A549 (cell line): ENCODE measurements around the gene SEC62. TPM values are rescaled to one million over a fixed set of nuclear protein-coding genes. Genes with fewer than 3 reads are reported as not detected.
A peak's percentile ranks its signal among the peaks of the same experiment; 100 is the strongest.

ENCODE experiments used
- ATAC-seq, 2 experiments: fragments of 200-7000 bp in 1 of 2; fragments of >200 bp in 1 of 2; cut with Nextera tagmentation in 1 of 2; cut with Tn5 transposase in 1 of 2; 3 replicates each; pipeline versions ENCODE4 v1.8.0 to v1.9.1; 2018 to 2020; ENCODE audit warnings: mild to moderate bottlenecking in 1 of 2, moderate library complexity in 1 of 2
- CTCF ChIA-PET: fragments of 300-600 bp; sonication (Branson Sonifier 250); formaldehyde crosslinking; extraction: SDS; loops from one replicate; lab custom pipeline; 2021; ENCODE audit warnings: antibody characterized with exemption, inconsistent platforms; lab: Yijun Ruan, JAX
- POLR2A ChIA-PET: fragments of 350-600 bp; formaldehyde crosslinking; extraction: SDS; loops from one replicate; lab custom pipeline; 2021; ENCODE audit warnings: antibody characterized with exemption, inconsistent platforms; lab: Yijun Ruan, JAX
- DNase-seq, 2 experiments: peaks; one replicate each; pipeline versions ENCODE4 v3.0.0 to v3.0.0-alpha.2; 2011 to 2016; ENCODE audit warnings: low read depth in 1 of 2, low spot score in 1 of 2
- FAIRE-seq: peaks from 2 replicates; lab custom pipeline; 2011; peaks lifted over from hg19 to GRCh38; lab: Jason Lieb, UNC
- H3K27ac ChIP-seq, 2 experiments: fragments of >200 bp; sonication (Bioruptor Twin); formaldehyde crosslinking; 3 replicates each; pipeline ENCODE4 v1.5.1; 2016 to 2017
- H3K4me1 ChIP-seq: fragments of >200 bp; sonication (Bioruptor Twin); formaldehyde crosslinking; 3 replicates; pipeline ENCODE4 v1.6.1; 2016
- H3K4me2 ChIP-seq: fragments of >200 bp; sonication (Bioruptor Twin); formaldehyde crosslinking; 3 replicates; pipeline ENCODE4 v1.6.1; 2016
- H3K4me3 ChIP-seq: fragments of >200 bp; sonication (Bioruptor Twin); formaldehyde crosslinking; 3 replicates; pipeline ENCODE4 v1.5.1; 2016
- H3K9me3 ChIP-seq: fragments of >200 bp; sonication (Bioruptor Twin); formaldehyde crosslinking; 3 replicates; pipeline ENCODE4 v1.6.1; 2016
- BCL3 ChIP-seq: fragments of >200 bp; sonication (Bioruptor Twin); formaldehyde crosslinking; IDR thresholded peaks from 3 replicates; pipeline ENCODE4 v1.6.1; 2016
- CHD2 ChIP-seq: fragments of 150-350 bp; IDR thresholded peaks from 2 replicates; pipeline ENCODE4 v1.6.1; 2014; ENCODE audit warnings: low read length; ENCODE audit not compliant: partially characterized antibody
- EHF ChIP-seq: fragments of 250-450 bp; sonication (Bioruptor Pico); IDR thresholded peaks from 2 replicates; pipeline ENCODE4 v1.5.0; 2020; ENCODE audit warnings: mild to moderate bottlenecking
- ELK1 ChIP-seq: fragments of 150-350 bp; IDR thresholded peaks from 2 replicates; pipeline ENCODE4 v1.6.1; 2014; ENCODE audit warnings: low read depth, mild to moderate bottlenecking, low read length
- FOXS1 ChIP-seq: fragments of 250-450 bp; sonication (Bioruptor Pico); IDR thresholded peaks from 2 replicates; pipeline ENCODE4 v1.5.0; 2020; ENCODE audit warnings: mild to moderate bottlenecking, moderate library complexity
- HES2 ChIP-seq: fragments of >200 bp; sonication (Bioruptor Twin); formaldehyde crosslinking; IDR thresholded peaks from 2 replicates; pipeline ENCODE4 v1.6.1; 2016
- HEYL ChIP-seq: fragments of 250-450 bp; sonication (Bioruptor Pico); IDR thresholded peaks from 2 replicates; pipeline ENCODE4 v1.8.0; 2021; ENCODE audit warnings: mild to moderate bottlenecking, moderate library complexity
- HMGXB4 ChIP-seq: fragments of 250-450 bp; sonication (Bioruptor Pico); IDR thresholded peaks from 2 replicates; pipeline ENCODE4 v1.5.0; 2021; ENCODE audit warnings: mild to moderate bottlenecking, moderate library complexity, borderline replicate concordance
- JUNB ChIP-seq: fragments of >200 bp; sonication (Bioruptor Twin); formaldehyde crosslinking; IDR thresholded peaks from 2 replicates; pipeline ENCODE4 v1.6.1; 2016
- KDM1A ChIP-seq: fragments of 200-600 bp; sonication (generic); IDR thresholded peaks from 2 replicates; pipeline ENCODE4 v1.6.1; 2016; ENCODE audit warnings: low read depth, mild to moderate bottlenecking
- KDM5A ChIP-seq: fragments of 200-600 bp; sonication (generic); IDR thresholded peaks from 2 replicates; pipeline ENCODE4 v1.6.1; 2016; ENCODE audit warnings: antibody characterized with exemption, mild to moderate bottlenecking
- MAZ ChIP-seq: fragments of 150-350 bp; IDR thresholded peaks from 2 replicates; pipeline ENCODE4 v1.6.1; 2014; ENCODE audit warnings: antibody characterized with exemption, low read depth, low read length, borderline replicate concordance
- NPAS2 ChIP-seq: fragments of 250-450 bp; sonication (Bioruptor Pico); IDR thresholded peaks from 2 replicates; pipeline ENCODE4 v1.8.0; 2022; ENCODE audit warnings: mild to moderate bottlenecking, moderate library complexity, borderline replicate concordance
- PBX3 ChIP-seq: IDR thresholded peaks from 2 replicates; pipeline ENCODE4 v1.6.1; 2012
- PHF8 ChIP-seq: fragments of 200-600 bp; sonication (generic); IDR thresholded peaks from 2 replicates; pipeline ENCODE4 v1.6.1; 2016; ENCODE audit warnings: low read depth, mild to moderate bottlenecking, antibody characterized with exemption, moderate library complexity, borderline replicate concordance
- POLR2AphosphoS2 ChIP-seq: conservative IDR thresholded peaks from 2 replicates; pipeline ENCODE4 v1.6.1; 2012; ENCODE audit warnings: low read length, improper control_type of control experiment, inconsistent platforms
- REST ChIP-seq: fragments of 200-600 bp; sonication (generic); IDR thresholded peaks from 2 replicates; pipeline ENCODE4 v1.6.1; 2016; ENCODE audit warnings: antibody characterized with exemption, mild to moderate bottlenecking, moderate library complexity
- RFX5 ChIP-seq: fragments of 450-650 bp; IDR thresholded peaks from 2 replicates; pipeline ENCODE4 v1.7.1; 2014; ENCODE audit warnings: antibody characterized with exemption, mild to moderate bottlenecking, moderate library complexity
- RNF2 ChIP-seq: fragments of 200-600 bp; sonication (generic); IDR thresholded peaks from 2 replicates; pipeline ENCODE4 v1.6.1; 2016; ENCODE audit warnings: low read depth, mild to moderate bottlenecking, antibody characterized with exemption, moderate library complexity, borderline replicate concordance
- SMC3 ChIP-seq: fragments of >200 bp; sonication (Bioruptor Twin); formaldehyde crosslinking; IDR thresholded peaks from 3 replicates; pipeline ENCODE4 v1.6.1; 2018; ENCODE audit warnings: inconsistent platforms
- TP53 ChIP-seq: fragments of 250-450 bp; sonication (Bioruptor Pico); IDR thresholded peaks from 2 replicates; pipeline ENCODE4 v1.5.0; 2021; ENCODE audit warnings: mild to moderate bottlenecking, moderate library complexity
- USF2 ChIP-seq: fragments of 450-650 bp; IDR thresholded peaks from 2 replicates; pipeline ENCODE4 v1.6.1; 2014; ENCODE audit warnings: antibody characterized with exemption
- ZC3H11A ChIP-seq: fragments of 450-650 bp; IDR thresholded peaks from 2 replicates; pipeline ENCODE4 v1.6.1; 2014; ENCODE audit warnings: antibody characterized with exemption, mild to moderate bottlenecking
- ZFP36 ChIP-seq: fragments of 450-650 bp; IDR thresholded peaks from 2 replicates; pipeline ENCODE4 v1.6.1; 2014; ENCODE audit warnings: borderline replicate concordance; ENCODE audit not compliant: partially characterized antibody
- WGBS: methylation state at CpG from one replicate; pipeline ENCODE4 v1.1.6; 2017; ENCODE audit errors: missing lambda C conversion rate; 5-methylcytosine and 5-hydroxymethylcytosine counted together
- polyA plus RNA-seq, 4 experiments: library from polyadenylated mRNA; depleted of rRNA in 3 of 4; stranded (reverse); fragments of >200 nt; fragmentation: RNase III in 1 of 4; extraction: RNeasy Plus Mini Kit Qiagen cat#74134 plus additional on column Dnase treatment in 1 of 4; gene quantifications; 2 replicates in 3 of 4; 3 replicates in 1 of 4; pipeline ENCODE4 v1.2.3, GENCODE V29; 2011 to 2017

SEC62 gene
- polyA plus RNA-seq, 2 of the 4 experiments (the other 2 are of a cell fraction) = 84.5 to 107 TPM

GRCh38 chr3:169966428-169966950 lies at the start of gene SEC62 (continued):
- TF ChIP-seq REST = peak; percentile 95
- TF ChIP-seq PHF8 = peak; percentile 63; the same call in 1 of the 2 replicates
- no peak for TF ChIP-seq ZFP36
- TF ChIP-seq HES2 = no peak
- no peak for TF ChIP-seq EHF
- 0 out of 2 replicates have a peak, but pooled peaks have one; percentile 49 for TF ChIP-seq PBX3

GRCh38 chr3:169923189-169923588 lies 43.4 kb upstream of the SEC62 start:
- Histone ChIP-seq H3K4me3 (no peak overlapping the region), H3K9me3 (no peaks in the 10 kb centered on the region), H3K27ac (no peak overlapping the region), H3K4me2 (no peak overlapping the region), H3K4me1 (no peaks in the 10 kb centered on the region)
- FAIRE-seq (no peak), DNase-seq (no peak), ATAC-seq (no peak)
- ChIA-PET CTCF (interaction anchor here (0.8 kb wide), 1 partner anchor 24 kb away, joined by 3 read pairs; no protein-coding TSS in a partner anchor), POLR2A (no interaction called here)
- no peak for TF ChIP-seq HEYL (CRISPR knock-in tag)
- no peak for TF ChIP-seq ELK1
- TF ChIP-seq RFX5 = no peak
- TF ChIP-seq ZC3H11A = no peak
- TF ChIP-seq POLR2AphosphoS2 = no peak
- TF ChIP-seq KDM1A = no peak
- no peak for TF ChIP-seq USF2
- no peak for TF ChIP-seq SMC3
- WGBS = 50% methylated on average over 7 of the region's 8 CpGs

- ATAC-seq = no peak
- Histone ChIP-seq H3K9me3 (no peaks in the 10 kb centered on the region), H3K27ac (no peak overlapping the region), H3K4me1 (no peaks in the 10 kb centered on the region), H3K4me3 (no peak overlapping the region), H3K4me2 (no peak overlapping the region)
- no peak for DNase-seq
- 23% methylated on average over 1 of the region's 1 CpG for WGBS
- ChIA-PET CTCF (no interaction called here), POLR2A (no interaction called here)
- no peak for FAIRE-seq
- no peak for TF ChIP-seq KDM5A
- TF ChIP-seq JUNB = no peak
- TF ChIP-seq BCL3 = no peak
- TF ChIP-seq CHD2 = no peak
- TF ChIP-seq TP53 = no peak
- TF ChIP-seq RNF2 = no peak
- no peak for TF ChIP-seq FOXS1 (CRISPR knock-in tag)
- TF ChIP-seq NPAS2 (CRISPR knock-in tag) = no peak
- TF ChIP-seq MAZ = no peak
- no peak for TF ChIP-seq HMGXB4
- no peak for TF ChIP-seq SMC3
Measured at GRCh38 chr3:169923831-169924230, 42.8 kb upstream of the SEC62 start.
